ENCODE results near the gene CDK5R2. TPM values are rescaled to one million over a fixed set of nuclear protein-coding genes. Genes with fewer than 3 reads are reported as not detected.
"Not testable (repeated sequence)": the region's sequence is repeated elsewhere in the genome, so short reads cannot be mapped to it uniquely, and the experiment has no call there.

Gene CDK5R2
- total RNA-seq, 2 experiments from 2014 or later: not detected

DNA sequence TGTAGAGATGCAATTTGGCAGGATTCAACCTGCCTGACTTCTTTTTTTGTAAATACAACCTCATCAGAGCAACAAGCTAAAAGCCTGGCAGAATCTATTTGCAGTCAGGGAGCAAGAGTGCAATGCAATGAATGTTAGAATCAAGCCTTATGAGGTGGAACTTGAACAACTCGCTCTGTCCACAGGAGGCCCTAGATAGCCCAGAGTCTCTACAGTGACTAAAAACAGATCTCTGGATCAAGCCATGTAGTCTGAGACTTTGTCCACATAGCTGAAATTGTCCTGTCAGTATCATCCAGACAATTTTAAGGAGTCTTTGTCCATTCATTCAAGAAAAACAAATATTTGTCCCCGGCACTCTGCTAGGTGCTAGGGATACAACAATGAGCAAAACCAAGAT lies 32.0 kb upstream of the CDK5R2 start:
- Mint-ChIP-seq H3K36me3 (ENCODE audit: low read depth) (peaks cover 3% of the 10 kb centered on the region), H3K4me1 (ENCODE audit: low read depth) (no peaks in the 10 kb centered on the region), H3K9me3 (peaks cover 4% of the 10 kb centered on the region), H3K27me3 (peaks cover 24% of the 10 kb centered on the region), H3K27ac (no peak overlapping the region), H3K4me3 (no peak overlapping the region)
- ChIA-PET CTCF (interaction anchor here (1.6 kb wide), 1 partner anchor 29 kb away, joined by 6 read pairs; no protein-coding TSS in a partner anchor), POLR2A (no interaction called here)
- TF ChIP-seq, protein P1, sequence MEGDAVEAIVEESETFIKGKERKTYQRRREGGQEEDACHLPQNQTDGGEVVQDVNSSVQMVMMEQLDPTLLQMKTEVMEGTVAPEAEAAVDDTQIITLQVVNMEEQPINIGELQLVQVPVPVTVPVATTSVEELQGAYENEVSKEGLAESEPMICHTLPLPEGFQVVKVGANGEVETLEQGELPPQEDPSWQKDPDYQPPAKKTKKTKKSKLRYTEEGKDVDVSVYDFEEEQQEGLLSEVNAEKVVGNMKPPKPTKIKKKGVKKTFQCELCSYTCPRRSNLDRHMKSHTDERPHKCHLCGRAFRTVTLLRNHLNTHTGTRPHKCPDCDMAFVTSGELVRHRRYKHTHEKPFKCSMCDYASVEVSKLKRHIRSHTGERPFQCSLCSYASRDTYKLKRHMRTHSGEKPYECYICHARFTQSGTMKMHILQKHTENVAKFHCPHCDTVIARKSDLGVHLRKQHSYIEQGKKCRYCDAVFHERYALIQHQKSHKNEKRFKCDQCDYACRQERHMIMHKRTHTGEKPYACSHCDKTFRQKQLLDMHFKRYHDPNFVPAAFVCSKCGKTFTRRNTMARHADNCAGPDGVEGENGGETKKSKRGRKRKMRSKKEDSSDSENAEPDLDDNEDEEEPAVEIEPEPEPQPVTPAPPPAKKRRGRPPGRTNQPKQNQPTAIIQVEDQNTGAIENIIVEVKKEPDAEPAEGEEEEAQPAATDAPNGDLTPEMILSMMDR (IDR thresholded peaks at IDR 0.05): no peak
- intact Hi-C loops (cut with micrococcal nuclease): no loop called here
- DNase-seq (no peak), ATAC-seq (no peak)

GRCh38 chr2:218927876-218928275 lies 31.6 kb upstream of the CDK5R2 start:
- CTCF ChIA-PET: interaction anchor here (1.1 to 1.6 kb wide), 2 partner anchors 29 to 52 kb away, joined by 4 to 6 read pairs; no protein-coding TSS in a partner anchor
- peaks cover 4% of the 10 kb centered on the region for H3K9me3 Mint-ChIP-seq
- no peak overlapping the region for H3K27ac Mint-ChIP-seq
- H3K4me3 Mint-ChIP-seq: no peak overlapping the region
- H3K36me3 Mint-ChIP-seq (ENCODE audit: low read depth): peaks cover under 1% of the 10 kb centered on the region
- peaks cover 19% of the 10 kb centered on the region for H3K27me3 Mint-ChIP-seq
- POLR2A ChIA-PET: no interaction called here
- intact Hi-C loops (cut with micrococcal nuclease): no loop called here
- H3K4me1 Mint-ChIP-seq (ENCODE audit: low read depth): no peaks in the 10 kb centered on the region
- TF ChIP-seq, protein P1 (IDR thresholded peaks at IDR 0.05): no peak
- ATAC-seq (no peak), DNase-seq (no peak)

DNA sequence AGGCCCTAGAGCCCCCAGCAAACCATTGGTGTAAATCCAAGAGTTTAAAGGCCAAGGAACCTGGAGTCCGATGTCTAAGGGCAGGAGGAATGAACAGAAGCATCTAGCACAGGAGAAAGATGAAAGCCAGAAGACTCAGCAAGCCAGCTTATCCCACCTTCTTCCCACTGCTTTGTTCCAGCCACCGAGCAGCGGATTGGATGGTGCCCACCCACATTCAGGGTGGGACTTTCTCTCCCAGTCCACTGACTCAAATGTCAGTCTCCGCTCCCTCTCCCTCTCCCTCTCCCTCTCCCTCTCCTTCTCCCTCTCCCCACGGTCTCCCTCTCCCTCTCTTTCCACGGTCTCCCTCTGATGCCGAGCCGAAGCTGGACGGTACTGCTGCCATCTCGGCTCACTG lies 29.0 kb upstream of the CDK5R2 start:
- ATAC-seq; H3K4me1 Mint-ChIP-seq (ENCODE audit: low read depth); CTCF ChIA-PET; H3K36me3 Mint-ChIP-seq (ENCODE audit: low read depth); intact Hi-C loops (cut with micrococcal nuclease); H3K27ac Mint-ChIP-seq; H3K9me3 Mint-ChIP-seq; H3K4me3 Mint-ChIP-seq; DNase-seq; POLR2A ChIA-PET: not testable (repeated sequence)
- H3K27me3 Mint-ChIP-seq: peaks cover 11% of the 10 kb centered on the region

GRCh38 chr2:218931751-218932150 lies 27.7 kb upstream of the CDK5R2 start:
- POLR2A ChIA-PET; H3K4me1 Mint-ChIP-seq (ENCODE audit: low read depth); CTCF ChIA-PET; intact Hi-C loops (cut with micrococcal nuclease); H3K4me3 Mint-ChIP-seq; H3K27ac Mint-ChIP-seq; H3K36me3 Mint-ChIP-seq (ENCODE audit: low read depth); ATAC-seq; DNase-seq; H3K9me3 Mint-ChIP-seq: not testable (repeated sequence)
- peaks cover 14% of the 10 kb centered on the region for H3K27me3 Mint-ChIP-seq

DNA sequence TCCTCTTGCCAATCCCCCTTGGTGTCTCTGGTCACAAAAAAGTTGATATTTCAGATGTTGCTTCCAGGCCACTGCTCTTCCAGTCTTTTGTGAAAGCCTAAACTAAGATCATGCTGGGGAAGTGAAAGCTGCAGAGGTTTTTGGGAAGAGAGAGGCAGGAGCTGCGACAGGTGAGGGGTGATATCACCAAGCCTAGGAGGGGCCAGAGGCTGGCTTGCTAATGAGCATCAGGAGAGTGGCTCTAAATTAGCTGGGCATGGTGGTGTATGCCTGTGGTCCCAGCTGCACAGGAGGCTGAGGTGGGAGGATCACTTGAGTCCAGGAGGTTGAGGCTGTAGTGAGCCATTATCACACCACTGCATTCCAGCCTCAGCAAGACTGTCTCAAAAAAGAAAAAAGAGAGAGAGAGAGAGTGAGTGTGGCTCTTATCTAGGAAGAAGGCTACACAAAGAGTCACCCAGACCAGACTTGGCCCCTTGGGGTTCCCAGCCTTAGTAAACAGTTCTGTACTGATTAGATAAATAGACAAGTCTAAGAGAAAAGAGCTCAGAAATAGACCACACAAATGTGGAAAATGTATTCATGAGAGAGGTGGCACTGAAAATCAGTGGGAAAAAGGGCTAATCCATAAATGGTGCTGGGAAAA lies 14.6 kb upstream of the CDK5R2 start:
- Mint-ChIP-seq H3K36me3 (ENCODE audit: low read depth) (no peaks in the 10 kb centered on the region), H3K27ac (no peak overlapping the region), H3K4me1 (ENCODE audit: low read depth) (no peaks in the 10 kb centered on the region), H3K4me3 (no peak overlapping the region), H3K27me3 (peaks cover 33% of the 10 kb centered on the region), H3K9me3 (no peaks in the 10 kb centered on the region)
- TF ChIP-seq, protein P1 (IDR thresholded peaks at IDR 0.05): no peak
- ATAC-seq: no peak
- intact Hi-C loops (cut with micrococcal nuclease): no loop called here
- ChIA-PET CTCF (interaction anchor here (2.0 kb wide), 1 partner anchor 52 kb away, joined by 5 read pairs; no protein-coding TSS in a partner anchor), POLR2A (interaction anchor here (1.3 kb wide), 1 partner anchor 84 kb away, joined by 3 read pairs; no protein-coding TSS in a partner anchor)
- DNase-seq: no peak

- Mint-ChIP-seq H3K4me1 (ENCODE audit: low read depth) (no peaks in the 10 kb centered on the region), H3K36me3 (ENCODE audit: low read depth) (no peaks in the 10 kb centered on the region), H3K4me3 (no peak overlapping the region), H3K9me3 (no peaks in the 10 kb centered on the region), H3K27me3 (peaks cover 35% of the 10 kb centered on the region), H3K27ac (no peak overlapping the region)
- TF ChIP-seq, protein P1 (IDR thresholded peaks at IDR 0.05): no peak
- DNase-seq: no peak
- CTCF ChIA-PET: interaction anchor here (0.9 kb wide), 1 partner anchor 29 kb away, joined by 3 read pairs; no protein-coding TSS in a partner anchor
- POLR2A ChIA-PET: interaction anchor here (0.6 kb wide), 1 partner anchor 12 kb away, joined by 3 read pairs; the partner anchor contains the start of gene CDK5R2
- ATAC-seq: no peak
- intact Hi-C loops (cut with micrococcal nuclease): no loop called here
These were observed 12.8 kb upstream of the CDK5R2 start for GRCh38 chr2:218946621-218947020.
